Thymus (tissue), 11 donors: ENCODE measurements around the gene SLC2A11. TPM values are rescaled to one million over a fixed set of nuclear protein-coding genes. Genes with fewer than 3 reads are reported as not detected.

Experiments used
- DNase-seq, 9 donors: peaks; one replicate each; pipeline ENCODE4 v3.0.0-alpha.2; 2013; ENCODE audit warnings: low spot score in 9 of 9, low read depth in 6 of 9, missing footprints in 1 of 9
- H3K27ac ChIP-seq, 2 donors: one replicate each; pipeline ENCODE4 v1.5.1; 2013; ENCODE audit warnings: control low read depth in 1 of 2, low read depth in 1 of 2, low read length in 1 of 2, mild to moderate bottlenecking in 1 of 2, moderate library complexity in 1 of 2
- H3K27me3 ChIP-seq, 2 donors: one replicate each; pipeline ENCODE4 v1.5.1; 2013; ENCODE audit warnings: low read length in 1 of 2; ENCODE audit not compliant: control insufficient read depth in 2 of 2, insufficient read depth in 1 of 2
- H3K36me3 ChIP-seq, 2 donors: one replicate each; pipeline ENCODE4 v1.5.1; 2013; ENCODE audit warnings: low read length in 1 of 2, mild to moderate bottlenecking in 1 of 2, moderate library complexity in 1 of 2; ENCODE audit not compliant: control insufficient read depth in 2 of 2, insufficient read depth in 2 of 2
- H3K4me1 ChIP-seq, 2 donors: one replicate each; pipeline ENCODE4 v1.5.1; 2013; ENCODE audit warnings: low read length in 2 of 2; ENCODE audit not compliant: control insufficient read depth in 2 of 2, insufficient read depth in 2 of 2
- H3K4me3 ChIP-seq, 2 donors: one replicate each; pipeline ENCODE4 v1.5.1; 2013; ENCODE audit warnings: low read length in 2 of 2, control low read depth in 1 of 2, mild to moderate bottlenecking in 1 of 2
- H3K9me3 ChIP-seq, 2 donors: one replicate each; pipeline ENCODE4 v1.5.1; 2013; ENCODE audit warnings: low read length in 1 of 2, mild to moderate bottlenecking in 1 of 2; ENCODE audit not compliant: control insufficient read depth in 2 of 2, insufficient read depth in 1 of 2
- WGBS: extraction: QIAGEN DNeasy Blood & Tissue Kit; methylation state at CpG from one replicate; pipeline ENCODE4 v1.1.7; 2013; 5-methylcytosine and 5-hydroxymethylcytosine counted together
- polyA plus RNA-seq: library from polyadenylated mRNA; stranded (reverse); fragments of 200-250 nt; gene quantifications from one replicate; pipeline ENCODE4 v1.2.3, GENCODE V29; 2013
- total RNA-seq: library from RNA; stranded (reverse); fragments of 120-200 nt; gene quantifications from one replicate; pipeline ENCODE4 v1.2.4, GENCODE V29; 2013
- donor health status: healthy.

The SLC2A11 gene
- total and polyA plus RNA-seq, 2 donors = 4.3 to 8.8 TPM

DNA sequence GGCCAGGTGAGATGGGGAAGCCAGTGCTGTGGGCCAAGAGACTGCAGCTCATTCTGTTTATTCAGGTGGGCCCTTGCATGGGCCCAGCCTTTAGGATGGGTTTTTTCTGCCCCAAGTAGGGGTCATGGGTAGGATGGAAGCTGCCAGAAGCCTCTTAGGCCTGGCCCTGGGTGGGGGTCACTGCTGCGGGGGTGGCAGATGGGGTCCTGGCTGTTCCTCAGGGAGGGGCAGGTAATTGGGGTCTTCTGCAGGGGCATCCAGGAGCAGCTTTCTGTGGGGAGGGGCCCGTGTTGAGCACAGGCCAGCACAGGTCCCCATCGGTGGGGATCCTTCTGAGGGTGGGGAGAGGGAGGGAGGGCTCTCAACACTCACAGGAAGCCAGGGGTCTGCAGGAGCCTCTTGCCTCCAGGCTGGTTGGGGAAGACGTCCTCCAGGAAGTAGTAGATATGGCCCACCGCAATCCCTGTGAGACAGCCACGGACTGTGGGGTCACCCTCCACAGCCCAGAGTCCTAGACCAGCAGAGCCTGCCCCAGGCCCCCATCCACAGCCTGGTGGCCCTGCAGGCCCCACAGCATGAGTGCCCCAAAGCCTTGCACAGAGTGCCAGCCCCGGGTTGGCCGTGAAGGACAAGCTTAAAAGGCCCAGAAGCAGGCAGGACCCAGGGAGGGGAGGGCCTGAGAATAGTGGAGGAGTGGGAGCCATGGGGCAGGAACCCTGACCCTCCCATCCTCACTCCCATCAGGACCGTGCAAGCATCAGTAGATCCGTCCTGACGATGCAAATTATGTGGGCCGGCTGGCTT, 20.8 kb upstream of the SLC2A11 start:
- no peak overlapping the region for H3K27ac ChIP-seq
- peaks cover 47 to 48% of the 10 kb centered on the region in 2 donors for H3K36me3 ChIP-seq
- peaks cover 11 to 18% of the 10 kb centered on the region in 2 donors for H3K4me1 ChIP-seq
- H3K4me3 ChIP-seq = no peak overlapping the region
- WGBS = 88% methylated on average over 12 of the region's 12 CpGs
- DNase-seq = no peak
- peaks cover 0 to 14% of the 10 kb centered on the region in 2 donors for H3K27me3 ChIP-seq
- H3K9me3 ChIP-seq = no peaks in the 10 kb centered on the region

DNA sequence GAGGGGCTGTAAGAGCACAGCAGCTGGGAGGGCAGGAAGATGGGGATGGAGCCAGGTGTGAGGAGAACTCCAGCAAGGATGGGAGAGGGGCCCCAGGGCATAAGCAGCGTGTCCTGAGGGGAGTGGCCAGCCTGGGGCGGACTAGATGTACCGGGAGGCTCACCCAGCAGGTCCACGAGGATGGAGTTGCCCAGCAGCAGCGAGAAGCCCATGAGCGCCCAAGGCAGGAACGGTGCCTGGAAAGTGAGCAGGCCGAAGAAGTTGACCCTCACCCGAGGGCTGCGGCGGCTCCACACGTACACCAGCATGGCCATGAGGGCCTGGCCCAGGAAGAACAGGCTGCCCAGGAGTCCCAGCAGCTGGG, 20.2 kb upstream of the SLC2A11 start:
- no peak overlapping the region for H3K27ac ChIP-seq
- 97% methylated on average over 12 of the region's 12 CpGs for WGBS
- H3K27me3 ChIP-seq = peaks cover 0 to 14% of the 10 kb centered on the region in 2 donors
- DNase-seq = no peak
- no peak overlapping the region for H3K4me3 ChIP-seq
- H3K9me3 ChIP-seq = no peaks in the 10 kb centered on the region
- H3K36me3 ChIP-seq = peaks cover 42% of the 10 kb centered on the region in 2 donors
- peaks cover 11 to 18% of the 10 kb centered on the region in 2 donors for H3K4me1 ChIP-seq

DNA sequence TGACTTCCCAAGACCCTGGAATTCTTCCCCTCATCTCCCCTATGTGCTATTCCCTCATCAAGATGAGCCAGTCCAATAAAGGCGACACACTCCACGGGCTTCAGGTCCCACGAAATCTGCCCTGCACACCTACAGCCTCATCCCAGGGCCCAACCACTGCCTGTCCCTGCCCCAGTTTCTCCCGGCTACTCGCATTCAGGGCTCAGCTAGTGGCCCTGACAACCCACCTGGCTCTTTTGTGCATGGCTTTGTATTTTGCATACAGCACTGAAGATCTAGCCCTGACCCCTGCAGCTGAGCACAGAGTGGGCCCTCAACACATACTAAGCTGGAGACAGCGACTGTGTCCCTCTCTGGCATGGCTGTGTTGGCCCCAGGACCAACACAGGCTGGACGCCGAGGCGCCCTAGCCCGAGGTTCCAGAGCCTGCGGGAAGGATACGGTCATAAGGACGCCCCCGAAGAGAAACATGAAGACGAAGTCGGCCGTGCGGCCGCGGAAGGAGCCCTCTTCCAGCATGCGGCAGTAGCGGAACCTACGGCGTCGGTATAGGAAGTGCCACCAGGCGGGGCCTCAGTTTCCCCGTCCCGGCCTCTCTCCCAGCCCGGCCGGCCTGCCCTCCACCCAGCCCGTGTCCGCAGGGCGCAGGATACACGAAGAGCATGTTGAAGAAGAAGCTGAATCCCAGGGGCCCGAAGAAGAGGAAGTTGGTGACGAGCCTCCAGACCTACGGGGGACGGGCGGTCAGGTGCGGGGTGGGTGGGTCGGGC, 19.6 kb upstream of the SLC2A11 start:
- no peaks in the 10 kb centered on the region for H3K9me3 ChIP-seq
- peaks cover 11 to 18% of the 10 kb centered on the region in 2 donors for H3K4me1 ChIP-seq
- peaks cover 35 to 36% of the 10 kb centered on the region in 2 donors for H3K36me3 ChIP-seq
- H3K4me3 ChIP-seq = peak overlapping the region; percentile 52 to 58
- H3K27me3 ChIP-seq = peaks cover 0 to 14% of the 10 kb centered on the region in 2 donors
- no peak overlapping the region for H3K27ac ChIP-seq
- DNase-seq = no peak
- 22% methylated on average over 41 of the region's 41 CpGs for WGBS

DNA sequence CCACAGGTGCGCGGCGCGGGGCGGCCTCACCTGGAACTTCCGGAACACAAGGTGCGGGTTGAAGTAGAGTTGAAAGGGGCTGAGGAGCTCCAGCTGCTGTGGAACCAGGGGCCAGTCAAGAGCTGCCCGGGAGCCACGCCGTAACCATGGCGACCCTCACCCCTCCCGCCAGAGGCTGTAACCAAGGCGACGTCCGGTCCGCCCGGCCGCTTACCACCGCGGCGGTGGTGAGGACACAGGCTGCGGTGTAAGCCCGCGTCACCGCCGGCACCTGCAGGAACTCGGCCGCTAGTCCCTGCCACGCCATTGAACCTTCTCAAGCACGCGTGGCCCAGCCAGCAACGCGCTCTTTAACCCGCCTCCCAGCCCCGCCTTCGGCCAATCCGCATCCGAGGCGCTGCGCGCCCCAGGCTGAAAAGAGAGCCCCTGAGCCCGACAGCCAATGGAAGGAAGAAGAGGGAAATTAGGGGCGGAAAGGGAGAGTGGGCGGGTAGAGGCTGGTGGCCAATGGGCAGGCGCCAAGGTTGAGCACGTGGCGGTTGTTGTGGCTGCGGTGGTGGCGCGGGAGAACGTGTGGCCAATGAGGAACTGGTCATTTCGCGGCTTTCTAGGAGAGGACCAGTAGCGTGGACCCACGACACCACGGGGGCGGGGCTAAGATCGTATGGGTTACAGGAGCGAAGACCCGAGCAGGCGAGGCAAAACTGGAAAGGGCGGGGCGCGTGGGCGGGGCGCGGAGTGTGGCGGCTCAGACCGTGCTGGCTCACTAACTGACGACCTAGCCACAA, 18.8 kb upstream of the SLC2A11 start, which contains the start of gene DERL3:
Gene DERL3 (minus strand): TSS at position 326 of the 788 bp plus-strand sequence. CDS start 19 bp downstream, at position 307.
- Histone ChIP-seq H3K9me3 (no peaks in the 10 kb centered on the region), H3K27me3 (peaks cover 0 to 14% of the 10 kb centered on the region in 2 donors), H3K4me1 (peaks cover 11 to 18% of the 10 kb centered on the region in 2 donors), H3K36me3 (peaks cover 28% of the 10 kb centered on the region in 2 donors), H3K27ac (peak within 1 kb of the TSS; percentile 15 to 18), H3K4me3 (peak within 1 kb of the TSS; percentile 52 to 58)
- peak; percentile 72 to 93 (median 84) for DNase-seq
- under 1% methylated on average over 70 of the region's 70 CpGs for WGBS

DNA sequence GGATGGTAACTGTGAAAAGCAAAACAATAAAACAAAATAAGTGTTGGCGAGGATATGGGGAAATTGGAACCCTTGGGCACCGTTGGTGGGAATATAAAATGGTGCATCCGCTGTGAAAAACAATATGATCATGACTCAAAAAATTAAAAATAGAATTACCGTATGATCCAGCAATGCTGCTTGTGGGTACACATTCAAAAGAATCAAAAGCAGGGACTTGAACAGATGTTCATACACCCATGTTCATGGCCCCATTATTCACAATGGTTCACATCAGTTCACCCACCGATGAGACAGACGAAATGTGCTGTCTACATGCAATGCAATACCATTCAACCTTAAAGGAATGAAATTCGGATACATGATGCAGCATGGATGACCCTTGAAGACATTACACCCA, 17.6 kb upstream of the SLC2A11 start:
- 84% methylated on average over 7 of the region's 7 CpGs for WGBS
- peaks cover 17% of the 10 kb centered on the region in 2 donors for H3K36me3 ChIP-seq
- H3K27me3 ChIP-seq = peaks cover 0 to 14% of the 10 kb centered on the region in 2 donors
- H3K27ac ChIP-seq = no peak overlapping the region
- peaks cover 17 to 29% of the 10 kb centered on the region in 2 donors for H3K4me1 ChIP-seq
- no peak for DNase-seq
- H3K9me3 ChIP-seq = no peaks in the 10 kb centered on the region
- no peak overlapping the region for H3K4me3 ChIP-seq

DNA sequence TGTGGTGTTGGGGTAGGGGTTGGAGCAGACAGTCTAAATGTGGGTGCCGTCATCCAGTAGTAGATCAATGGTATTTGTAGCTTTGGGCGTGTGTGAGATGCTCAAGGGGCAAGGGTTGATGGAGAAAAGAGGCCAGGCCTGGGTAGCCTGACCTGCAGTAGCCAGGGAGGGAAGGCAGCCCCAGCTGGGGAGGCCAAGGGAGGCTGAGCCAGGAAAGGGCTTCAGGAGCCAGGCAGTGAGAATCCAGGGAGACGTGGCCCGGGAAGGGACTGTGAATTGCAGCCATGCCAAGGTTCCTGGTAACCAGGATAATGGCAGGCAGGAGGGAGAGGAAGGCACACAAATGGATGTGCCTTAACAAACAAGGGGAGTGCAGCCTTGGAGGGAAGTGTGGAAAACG, 16.4 kb upstream of the SLC2A11 start:
- H3K9me3 ChIP-seq = no peaks in the 10 kb centered on the region
- H3K27ac ChIP-seq = no peak overlapping the region
- DNase-seq = no peak
- H3K36me3 ChIP-seq = peaks cover 4% of the 10 kb centered on the region in 2 donors
- peaks cover 17 to 36% of the 10 kb centered on the region in 2 donors for H3K4me1 ChIP-seq
- H3K4me3 ChIP-seq = no peak overlapping the region
- 96% methylated on average over 5 of the region's 5 CpGs for WGBS
- H3K27me3 ChIP-seq = peaks cover 0 to 14% of the 10 kb centered on the region in 2 donors

DNA sequence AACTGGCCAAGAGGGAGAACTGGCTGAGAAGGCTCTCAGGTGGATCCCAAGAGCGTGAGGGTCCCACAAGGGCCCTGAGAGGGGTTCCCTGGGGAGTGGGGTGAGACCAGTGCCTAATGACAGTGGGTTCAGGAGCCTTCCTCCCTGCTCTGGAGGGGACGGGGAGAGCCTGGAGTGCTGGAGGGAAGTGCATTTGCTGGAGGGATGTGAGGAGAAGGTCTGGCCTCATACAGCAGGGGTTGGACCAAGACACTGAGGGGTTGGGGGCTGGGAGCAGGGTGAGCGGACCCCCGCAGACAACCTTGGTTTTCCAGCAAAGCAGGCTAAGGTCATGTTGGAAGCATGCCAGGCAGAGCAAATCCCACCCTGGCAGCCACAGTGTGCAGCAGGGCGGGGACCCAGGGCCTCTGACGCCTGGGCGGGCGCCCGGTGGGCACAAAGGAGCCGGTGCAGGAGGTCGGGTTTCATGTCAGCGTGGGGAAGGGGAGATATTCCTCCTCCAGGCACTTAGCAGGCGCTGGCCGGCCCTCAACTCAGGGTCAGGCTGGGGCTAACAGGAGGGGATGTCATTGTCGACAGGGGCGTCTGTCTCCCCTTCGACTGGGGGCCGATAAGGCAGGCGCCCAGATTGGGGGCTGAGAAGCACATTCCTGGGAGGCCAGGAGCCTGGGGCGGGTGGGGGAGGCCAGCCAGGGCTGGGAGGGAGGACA, 15.8 kb upstream of the SLC2A11 start:
- no peak overlapping the region for H3K4me3 ChIP-seq
- no peak for DNase-seq
- H3K27ac ChIP-seq = no peak overlapping the region
- peaks cover 0 to 14% of the 10 kb centered on the region in 2 donors for H3K27me3 ChIP-seq
- H3K36me3 ChIP-seq = no peaks in the 10 kb centered on the region
- peaks cover 0 to 4% of the 10 kb centered on the region in 2 donors for H3K9me3 ChIP-seq
- H3K4me1 ChIP-seq = peaks cover 17 to 42% of the 10 kb centered on the region in 2 donors
- 94% methylated on average over 20 of the region's 20 CpGs for WGBS

DNA sequence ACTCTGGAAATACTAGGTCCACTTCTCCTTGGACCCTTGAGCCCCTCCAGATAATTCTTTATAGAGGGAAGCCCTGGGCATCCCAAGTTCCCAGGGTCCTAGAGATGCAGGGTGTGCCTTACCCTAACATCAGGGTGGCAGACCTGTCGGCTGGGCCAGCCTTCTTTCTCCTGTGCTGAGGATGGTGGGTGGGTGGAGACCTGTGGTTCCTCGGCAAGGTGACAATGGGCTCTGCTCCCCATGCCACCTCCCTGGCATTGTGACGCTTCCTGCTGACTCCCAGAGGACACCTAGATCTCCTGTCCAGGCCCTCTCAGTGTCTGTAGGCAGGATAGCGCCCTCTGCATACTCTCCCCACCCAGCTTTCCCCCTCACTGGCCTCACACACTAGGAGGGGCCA, 15.1 kb upstream of the SLC2A11 start:
- peaks cover 17 to 43% of the 10 kb centered on the region in 2 donors for H3K4me1 ChIP-seq
- peaks cover 0 to 14% of the 10 kb centered on the region in 2 donors for H3K27me3 ChIP-seq
- WGBS = 84% methylated on average over 4 of the region's 4 CpGs
- no peak overlapping the region for H3K4me3 ChIP-seq
- no peak overlapping the region for H3K27ac ChIP-seq
- peaks cover 0 to 4% of the 10 kb centered on the region in 2 donors for H3K9me3 ChIP-seq
- DNase-seq = no peak
- no peaks in the 10 kb centered on the region for H3K36me3 ChIP-seq
